ENCODE results near the gene SKAP1.
"Not testable (repeated sequence)": the region's sequence is repeated elsewhere in the genome, so short reads cannot be mapped to it uniquely, and the experiment has no call there.

Gene SKAP1

GRCh38 chr17:48429638-48430586 lies at the start of gene SKAP1:
Gene SKAP1 (minus strand): TSS chr17:48430214.
- peak; percentile 61 for DNase-seq (ENCODE audit: low read depth)

- no peak for DNase-seq (ENCODE audit: low read depth)
Observed at GRCh38 chr17:48479014-48479402, 49.0 kb upstream of the SKAP1 start.

GRCh38 chr17:48478224-48479013 lies 48.4 kb upstream of the SKAP1 start:
- DNase-seq (ENCODE audit: low read depth): no peak

GRCh38 chr17:48477221-48477620 lies 47.2 kb upstream of the SKAP1 start:
- no peak for DNase-seq (ENCODE audit: low read depth)

- no peak for DNase-seq (ENCODE audit: low read depth)
Observed at GRCh38 chr17:48472411-48473281, 42.6 kb upstream of the SKAP1 start.

- no peak for DNase-seq (ENCODE audit: low read depth)
Observed at GRCh38 chr17:48471817-48472410, 41.9 kb upstream of the SKAP1 start.

- DNase-seq (ENCODE audit: low read depth): no peak
Observed at GRCh38 chr17:48470388-48471034, 40.5 kb upstream of the SKAP1 start.

GRCh38 chr17:48469227-48469626 lies 39.2 kb upstream of the SKAP1 start:
- no peak for DNase-seq (ENCODE audit: low read depth)

- no peak for DNase-seq (ENCODE audit: low read depth)
Observed at GRCh38 chr17:48468299-48468698, 38.3 kb upstream of the SKAP1 start.

- no peak for DNase-seq (ENCODE audit: low read depth)
Observed at GRCh38 chr17:48465884-48466283, 35.9 kb upstream of the SKAP1 start.

- DNase-seq (ENCODE audit: low read depth): no peak
Observed at GRCh38 chr17:48463526-48463925, 33.5 kb upstream of the SKAP1 start.

GRCh38 chr17:48462946-48463345 lies 32.9 kb upstream of the SKAP1 start:
- no peak for DNase-seq (ENCODE audit: low read depth)

- no peak for DNase-seq (ENCODE audit: low read depth)
Observed at GRCh38 chr17:48460052-48460451, 30.0 kb upstream of the SKAP1 start.

- no peak for DNase-seq (ENCODE audit: low read depth)
Observed at GRCh38 chr17:48459070-48459844, 29.2 kb upstream of the SKAP1 start.

GRCh38 chr17:48457080-48457836 lies 27.2 kb upstream of the SKAP1 start:
- DNase-seq (ENCODE audit: low read depth): peak; percentile 57

- no peak for DNase-seq (ENCODE audit: low read depth)
Observed at GRCh38 chr17:48456589-48456988, 26.6 kb upstream of the SKAP1 start.

GRCh38 chr17:48455791-48456190 lies 25.8 kb upstream of the SKAP1 start:
- DNase-seq (ENCODE audit: low read depth): no peak

GRCh38 chr17:48453447-48453846 lies 23.4 kb upstream of the SKAP1 start:
- no peak for DNase-seq (ENCODE audit: low read depth)

GRCh38 chr17:48451489-48451888 lies 21.5 kb upstream of the SKAP1 start:
- no peak for DNase-seq (ENCODE audit: low read depth)

GRCh38 chr17:48449335-48449734 lies 19.3 kb upstream of the SKAP1 start:
- not testable (repeated sequence) for DNase-seq (ENCODE audit: low read depth)

Measured in stimulated activated CD8-positive, alpha-beta memory T cell treated with anti-CD3 and anti-CD28 coated beads, Interleukin-12 subunit alpha, Interleukin-12 subunit beta, amount 100 ng/mL, for 4 hours (primary cell).